Tongue (tissue), 2 donors: ENCODE results near the gene CLCNKB. TPM values are rescaled to one million over a fixed set of nuclear protein-coding genes. Genes with fewer than 3 reads are reported as not detected.
"Not testable (repeated sequence)": the region's sequence is repeated elsewhere in the genome, so short reads cannot be mapped to it uniquely, and the experiment has no call there.

Experiments used
- DNase-seq: peaks from one replicate; pipeline ENCODE4 v3.0.0-alpha.2; 2015
- total RNA-seq: library from RNA; depleted of rRNA; stranded (reverse); fragments of >200 nt; gene quantifications from one replicate; pipeline ENCODE4 v1.2.3, GENCODE V29; 2014

CLCNKB gene
- total RNA-seq, 1 donor from 2014 or later: 0.41 TPM

GRCh38 chr1:16033103-16033632, 10.4 kb upstream of the CLCNKB start:
- DNase-seq: not testable (repeated sequence)

GRCh38 chr1:16036461-16036860, 7.1 kb upstream of the CLCNKB start:
- not testable (repeated sequence) for DNase-seq

GRCh38 chr1:16038620-16038912, 5.0 kb upstream of the CLCNKB start:
- no peak for DNase-seq

GRCh38 chr1:16039871-16040270, 3.7 kb upstream of the CLCNKB start:
- not testable (repeated sequence) for DNase-seq

GRCh38 chr1:16041200-16041599, 2.4 kb upstream of the CLCNKB start:
- no peak for DNase-seq

- no peak for DNase-seq
These were observed 1.5 kb upstream of the CLCNKB start for GRCh38 chr1:16042096-16042495.

GRCh38 chr1:16042654-16043053, 928 bp upstream of the CLCNKB start:
- not testable (repeated sequence) for DNase-seq

- DNase-seq: no peak
These were observed 368 bp downstream of the CLCNKB start for GRCh38 chr1:16043950-16044349.

- no peak for DNase-seq
These were observed 3.3 kb downstream of the CLCNKB start for GRCh38 chr1:16046842-16047241.

- no peak for DNase-seq
These were observed 4.4 kb downstream of the CLCNKB start for GRCh38 chr1:16047791-16048475.

- peak; percentile 83 for DNase-seq
These were observed 5.1 kb downstream of the CLCNKB start for GRCh38 chr1:16048573-16049189.

- no peak for DNase-seq
These were observed 6.7 kb downstream of the CLCNKB start for GRCh38 chr1:16050328-16050727.

- DNase-seq: no peak
These were observed 7.5 kb downstream of the CLCNKB start for GRCh38 chr1:16051039-16051438.

- not testable (repeated sequence) for DNase-seq
These were observed 8.4 kb downstream of the CLCNKB start for GRCh38 chr1:16051949-16052348.

- DNase-seq: no peak
These were observed 10.4 kb downstream of the CLCNKB start for GRCh38 chr1:16053781-16054502.

GRCh38 chr1:16054598-16055540, 11.3 kb downstream of the CLCNKB start:
- DNase-seq: no peak

- DNase-seq: peak; percentile 89
These were observed 12.3 kb downstream of the CLCNKB start for GRCh38 chr1:16055613-16056520.

- DNase-seq: not testable (repeated sequence)
These were observed 12.9 kb downstream of the CLCNKB start for GRCh38 chr1:16056521-16056912.

- DNase-seq: not testable (repeated sequence)
These were observed 13.8 kb downstream of the CLCNKB start for GRCh38 chr1:16057314-16057915.

- DNase-seq: not testable (repeated sequence)
These were observed 15.0 kb downstream of the CLCNKB start for GRCh38 chr1:16058394-16059120.
